WTC11 (cell line): ENCODE results near the gene VSTM2L. TPM values are rescaled to one million over a fixed set of nuclear protein-coding genes. Genes with fewer than 3 reads are reported as not detected.

Experiments used
- ATAC-seq: fragments of 200-7000 bp; cut with Tn5 transposase; 2 replicates; pipeline ENCODE4 v1.10.0; 2021; ENCODE audit warnings: mild to moderate bottlenecking, moderate library complexity
- CTCF ChIA-PET: fragments of 300-600 bp; sonication (Branson Sonifier 250); formaldehyde crosslinking; loops from one replicate; lab custom pipeline; 2021; ENCODE audit warnings: antibody characterized with exemption; lab: Charles Lee
- POLR2A ChIA-PET: fragments of 350-600 bp; sonication (Branson Sonifier 250); formaldehyde crosslinking; loops from one replicate; lab custom pipeline; 2021; ENCODE audit warnings: antibody characterized with exemption; lab: Charles Lee
- DNase-seq: peaks from one replicate; pipeline ENCODE4 v3.0.0; 2021; ENCODE audit warnings: low spot score
- H3K27ac Mint-ChIP-seq: 2 replicates; pipeline ENCODE4 v1.8.0; 2021; ENCODE audit warnings: mixed read lengths
- H3K27me3 Mint-ChIP-seq: 2 replicates; pipeline ENCODE4 v1.8.0; 2021; ENCODE audit warnings: low read depth, mild to moderate bottlenecking, moderate library complexity, mixed read lengths
- H3K36me3 Mint-ChIP-seq: 2 replicates; pipeline ENCODE4 v1.8.0; 2021; ENCODE audit warnings: mixed read lengths
- H3K4me1 Mint-ChIP-seq: 2 replicates; pipeline ENCODE4 v1.8.0; 2022; ENCODE audit warnings: mixed read lengths
- H3K4me3 Mint-ChIP-seq: 2 replicates; pipeline ENCODE4 v1.8.0; 2021; ENCODE audit warnings: mild to moderate bottlenecking, moderate library complexity, mixed read lengths
- H3K9me3 Mint-ChIP-seq: 2 replicates; pipeline ENCODE4 v1.8.0; 2021; ENCODE audit warnings: mixed read lengths
- CREB1 ChIP-seq: sonication (generic); formaldehyde crosslinking; IDR thresholded peaks from 2 replicates; pipeline ENCODE4 v1.8.0; 2023; ENCODE audit warnings: mild to moderate bottlenecking, missing genetic modification reagents
- GRHL2 ChIP-seq: fragments of 250-450 bp; sonication (Bioruptor Pico); IDR thresholded peaks from 2 replicates; pipeline ENCODE4 v1.8.0; 2022; ENCODE audit warnings: mild to moderate bottlenecking, moderate library complexity; ENCODE audit not compliant: insufficient replicate concordance, severe bottlenecking
- NR3C1 ChIP-seq: sonication (generic); formaldehyde crosslinking; conservative IDR thresholded peaks from 2 replicates; pipeline ENCODE4 v1.8.1; 2023; ENCODE audit warnings: low read depth, mild to moderate bottlenecking, missing genetic modification reagents
- RORB ChIP-seq: fragments of 250-450 bp; sonication (Bioruptor Pico); IDR thresholded peaks from 2 replicates; pipeline ENCODE4 v1.9.0; 2021; ENCODE audit warnings: mild to moderate bottlenecking
- SMAD3 ChIP-seq: sonication (generic); formaldehyde crosslinking; IDR thresholded peaks from 2 replicates; pipeline ENCODE4 v1.8.0; 2022; ENCODE audit warnings: missing genetic modification reagents, mild to moderate bottlenecking, borderline replicate concordance
- SMAD4 ChIP-seq: sonication (generic); formaldehyde crosslinking; IDR thresholded peaks from 2 replicates; pipeline ENCODE4 v1.8.0; 2022; ENCODE audit warnings: mild to moderate bottlenecking, missing genetic modification reagents
- TCF7 ChIP-seq: sonication (generic); formaldehyde crosslinking; IDR thresholded peaks from 2 replicates; pipeline ENCODE4 v1.8.0; 2022; ENCODE audit warnings: mild to moderate bottlenecking, low read depth, missing genetic modification reagents, moderate library complexity
- TEAD1 ChIP-seq: sonication (generic); formaldehyde crosslinking; IDR thresholded peaks from 2 replicates; pipeline ENCODE4 v1.8.0; 2022; ENCODE audit warnings: mild to moderate bottlenecking, missing genetic modification reagents
- ZNF232 ChIP-seq: sonication (generic); formaldehyde crosslinking; IDR thresholded peaks from 2 replicates; pipeline ENCODE4 v1.8.0; 2022; ENCODE audit warnings: mild to moderate bottlenecking, missing genetic modification reagents
- total RNA-seq: library from RNA; stranded (reverse); gene quantifications from 3 replicates; pipeline ENCODE4 v1.2.3, GENCODE V29; 2021
- TF ChIP-seq, protein P1 (sequence below): sonication (generic); formaldehyde crosslinking; IDR thresholded peaks from 2 replicates; pipeline ENCODE4 v1.8.0; 2022; ENCODE audit warnings: mild to moderate bottlenecking, missing genetic modification reagents
- TF ChIP-seq, protein P2 (sequence below): sonication (generic); formaldehyde crosslinking; IDR thresholded peaks from 2 replicates; pipeline ENCODE4 v1.8.1; 2023; ENCODE audit warnings: mild to moderate bottlenecking, missing genetic modification reagents
- TF ChIP-seq, protein P3 (sequence below): fragments of 250-450 bp; sonication (Bioruptor Pico); conservative IDR thresholded peaks from 2 replicates; pipeline ENCODE4 v1.9.0; 2021; ENCODE audit warnings: mild to moderate bottlenecking
- TF ChIP-seq, protein P4 (sequence below): fragments of 250-450 bp; sonication (Bioruptor Pico); IDR thresholded peaks from 2 replicates; pipeline ENCODE4 v1.9.0; 2021; ENCODE audit warnings: mild to moderate bottlenecking, borderline replicate concordance
- TF ChIP-seq, protein P5 (sequence below): fragments of 250-450 bp; sonication (Bioruptor Pico); IDR thresholded peaks from 2 replicates; pipeline ENCODE4 v1.9.0; 2021; ENCODE audit warnings: mild to moderate bottlenecking
- TF ChIP-seq, protein P6 (sequence below): fragments of 250-450 bp; sonication (Bioruptor Pico); IDR thresholded peaks from 2 replicates; pipeline ENCODE4 v2.1.2; 2022; ENCODE audit warnings: mild to moderate bottlenecking, moderate library complexity

VSTM2L gene
- total RNA-seq, 1 experiment from 2014 or later: 1.9 TPM

DNA sequence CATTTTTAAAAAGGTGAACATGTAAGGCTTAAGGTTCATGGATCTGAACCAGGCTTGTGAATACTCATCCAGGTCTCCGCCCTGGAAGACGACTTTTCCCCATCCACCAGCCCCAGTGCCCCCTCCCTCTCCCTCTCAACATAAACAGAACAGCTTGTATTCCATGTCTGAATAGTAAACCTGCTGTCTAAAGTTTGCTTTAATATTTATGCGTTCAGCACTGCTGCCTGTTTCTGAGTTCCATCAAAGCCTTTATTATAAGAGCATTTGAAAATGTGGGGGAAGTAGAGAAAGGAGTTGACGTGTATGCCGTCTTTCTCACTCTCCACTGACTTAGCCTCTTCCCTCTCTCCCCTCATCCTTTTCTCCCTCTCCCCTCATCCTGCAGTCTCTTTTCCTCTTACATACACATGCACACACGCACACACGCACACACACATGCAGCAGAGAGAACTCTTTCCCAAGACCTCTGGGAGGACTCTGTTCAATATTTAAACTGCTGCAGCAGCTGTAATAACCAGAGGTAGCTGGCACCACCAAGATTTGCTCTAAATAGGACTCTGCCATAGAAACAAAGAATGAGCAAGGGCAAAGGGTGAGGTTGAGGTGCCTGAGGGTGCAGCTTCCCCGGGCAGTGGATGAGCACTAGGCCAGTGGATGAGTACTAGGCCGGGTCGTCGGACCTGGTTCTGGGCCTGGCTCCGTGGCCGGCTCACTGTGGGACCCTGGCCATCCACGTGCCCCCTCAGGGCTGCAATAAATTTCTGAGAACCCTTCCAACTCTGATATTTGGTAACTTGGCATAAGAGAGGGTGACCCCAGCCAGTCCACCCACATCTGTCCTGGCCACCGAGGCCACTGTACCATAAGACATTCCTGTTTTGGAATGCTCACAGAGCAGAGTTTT, 35.4 kb upstream of the VSTM2L start:
- Mint-ChIP-seq H3K4me3 (no peak overlapping the region), H3K9me3 (no peaks in the 10 kb centered on the region), H3K4me1 (peaks cover 24% of the 10 kb centered on the region), H3K36me3 (peaks cover 8% of the 10 kb centered on the region; the same call in 1 of the 2 replicates), H3K27me3 (no peaks in the 10 kb centered on the region), H3K27ac (no peak overlapping the region)
- ATAC-seq (no peak), DNase-seq (no peak)
- CTCF ChIA-PET: no interaction called here
- POLR2A ChIA-PET: no interaction called here
- TF ChIP-seq TEAD1 (no peak), TCF7 (CRISPR knock-in tag) (no peak), RORB (CRISPR knock-in tag) (no peak), SMAD3 (no peak), ZNF232 (no peak), GRHL2 (no peak), SMAD4 (no peak), CREB1 (CRISPR knock-in tag) (no peak), NR3C1 (no peak)
- TF ChIP-seq, protein P1, sequence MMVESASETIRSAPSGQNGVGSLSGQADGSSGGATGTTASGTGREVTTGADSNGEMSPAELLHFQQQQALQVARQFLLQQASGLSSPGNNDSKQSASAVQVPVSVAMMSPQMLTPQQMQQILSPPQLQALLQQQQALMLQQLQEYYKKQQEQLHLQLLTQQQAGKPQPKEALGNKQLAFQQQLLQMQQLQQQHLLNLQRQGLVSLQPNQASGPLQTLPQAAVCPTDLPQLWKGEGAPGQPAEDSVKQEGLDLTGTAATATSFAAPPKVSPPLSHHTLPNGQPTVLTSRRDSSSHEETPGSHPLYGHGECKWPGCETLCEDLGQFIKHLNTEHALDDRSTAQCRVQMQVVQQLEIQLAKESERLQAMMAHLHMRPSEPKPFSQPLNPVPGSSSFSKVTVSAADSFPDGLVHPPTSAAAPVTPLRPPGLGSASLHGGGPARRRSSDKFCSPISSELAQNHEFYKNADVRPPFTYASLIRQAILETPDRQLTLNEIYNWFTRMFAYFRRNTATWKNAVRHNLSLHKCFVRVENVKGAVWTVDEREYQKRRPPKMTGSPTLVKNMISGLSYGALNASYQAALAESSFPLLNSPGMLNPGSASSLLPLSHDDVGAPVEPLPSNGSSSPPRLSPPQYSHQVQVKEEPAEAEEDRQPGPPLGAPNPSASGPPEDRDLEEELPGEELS (CRISPR knock-in tag): no peak
- TF ChIP-seq, protein P2, sequence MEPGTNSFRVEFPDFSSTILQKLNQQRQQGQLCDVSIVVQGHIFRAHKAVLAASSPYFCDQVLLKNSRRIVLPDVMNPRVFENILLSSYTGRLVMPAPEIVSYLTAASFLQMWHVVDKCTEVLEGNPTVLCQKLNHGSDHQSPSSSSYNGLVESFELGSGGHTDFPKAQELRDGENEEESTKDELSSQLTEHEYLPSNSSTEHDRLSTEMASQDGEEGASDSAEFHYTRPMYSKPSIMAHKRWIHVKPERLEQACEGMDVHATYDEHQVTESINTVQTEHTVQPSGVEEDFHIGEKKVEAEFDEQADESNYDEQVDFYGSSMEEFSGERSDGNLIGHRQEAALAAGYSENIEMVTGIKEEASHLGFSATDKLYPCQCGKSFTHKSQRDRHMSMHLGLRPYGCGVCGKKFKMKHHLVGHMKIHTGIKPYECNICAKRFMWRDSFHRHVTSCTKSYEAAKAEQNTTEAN: no peak
- TF ChIP-seq, protein P3, sequence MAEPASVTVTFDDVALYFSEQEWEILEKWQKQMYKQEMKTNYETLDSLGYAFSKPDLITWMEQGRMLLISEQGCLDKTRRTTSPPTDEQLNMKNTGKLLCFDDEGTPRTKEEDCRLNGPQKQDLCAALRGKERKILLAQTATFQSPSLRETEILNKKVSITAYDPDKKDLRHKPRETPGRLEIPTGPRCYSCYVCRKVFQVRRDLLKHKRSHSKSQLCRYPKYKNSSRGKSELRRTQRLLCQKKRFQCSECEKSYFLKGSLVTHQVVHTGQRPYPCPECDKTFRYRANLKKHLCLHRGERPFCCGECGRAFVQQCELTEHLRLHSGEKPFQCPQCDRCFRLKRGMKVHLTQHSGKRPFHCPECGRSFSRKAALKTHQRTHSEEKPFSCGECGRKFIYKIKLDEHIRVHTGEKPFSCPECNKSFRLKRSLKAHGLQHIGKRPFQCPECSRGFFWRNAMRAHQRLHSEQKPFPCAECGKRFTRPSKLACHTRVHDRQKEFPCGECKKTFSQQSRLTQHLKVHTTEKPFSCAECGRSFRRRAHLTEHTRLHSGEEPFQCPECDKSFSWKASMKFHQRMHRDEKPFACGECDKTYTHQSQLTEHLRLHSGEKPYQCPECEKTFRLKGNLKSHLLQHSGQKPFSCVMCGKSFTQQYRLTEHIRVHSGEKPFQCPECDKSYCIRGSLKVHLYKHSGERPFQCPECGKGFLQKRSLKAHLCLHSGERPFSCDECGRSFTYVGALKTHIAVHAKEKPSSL (CRISPR knock-in tag): no peak
- TF ChIP-seq, protein P4, sequence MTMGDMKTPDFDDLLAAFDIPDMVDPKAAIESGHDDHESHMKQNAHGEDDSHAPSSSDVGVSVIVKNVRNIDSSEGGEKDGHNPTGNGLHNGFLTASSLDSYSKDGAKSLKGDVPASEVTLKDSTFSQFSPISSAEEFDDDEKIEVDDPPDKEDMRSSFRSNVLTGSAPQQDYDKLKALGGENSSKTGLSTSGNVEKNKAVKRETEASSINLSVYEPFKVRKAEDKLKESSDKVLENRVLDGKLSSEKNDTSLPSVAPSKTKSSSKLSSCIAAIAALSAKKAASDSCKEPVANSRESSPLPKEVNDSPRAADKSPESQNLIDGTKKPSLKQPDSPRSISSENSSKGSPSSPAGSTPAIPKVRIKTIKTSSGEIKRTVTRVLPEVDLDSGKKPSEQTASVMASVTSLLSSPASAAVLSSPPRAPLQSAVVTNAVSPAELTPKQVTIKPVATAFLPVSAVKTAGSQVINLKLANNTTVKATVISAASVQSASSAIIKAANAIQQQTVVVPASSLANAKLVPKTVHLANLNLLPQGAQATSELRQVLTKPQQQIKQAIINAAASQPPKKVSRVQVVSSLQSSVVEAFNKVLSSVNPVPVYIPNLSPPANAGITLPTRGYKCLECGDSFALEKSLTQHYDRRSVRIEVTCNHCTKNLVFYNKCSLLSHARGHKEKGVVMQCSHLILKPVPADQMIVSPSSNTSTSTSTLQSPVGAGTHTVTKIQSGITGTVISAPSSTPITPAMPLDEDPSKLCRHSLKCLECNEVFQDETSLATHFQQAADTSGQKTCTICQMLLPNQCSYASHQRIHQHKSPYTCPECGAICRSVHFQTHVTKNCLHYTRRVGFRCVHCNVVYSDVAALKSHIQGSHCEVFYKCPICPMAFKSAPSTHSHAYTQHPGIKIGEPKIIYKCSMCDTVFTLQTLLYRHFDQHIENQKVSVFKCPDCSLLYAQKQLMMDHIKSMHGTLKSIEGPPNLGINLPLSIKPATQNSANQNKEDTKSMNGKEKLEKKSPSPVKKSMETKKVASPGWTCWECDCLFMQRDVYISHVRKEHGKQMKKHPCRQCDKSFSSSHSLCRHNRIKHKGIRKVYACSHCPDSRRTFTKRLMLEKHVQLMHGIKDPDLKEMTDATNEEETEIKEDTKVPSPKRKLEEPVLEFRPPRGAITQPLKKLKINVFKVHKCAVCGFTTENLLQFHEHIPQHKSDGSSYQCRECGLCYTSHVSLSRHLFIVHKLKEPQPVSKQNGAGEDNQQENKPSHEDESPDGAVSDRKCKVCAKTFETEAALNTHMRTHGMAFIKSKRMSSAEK (CRISPR knock-in tag): no peak
- TF ChIP-seq, protein P5, sequence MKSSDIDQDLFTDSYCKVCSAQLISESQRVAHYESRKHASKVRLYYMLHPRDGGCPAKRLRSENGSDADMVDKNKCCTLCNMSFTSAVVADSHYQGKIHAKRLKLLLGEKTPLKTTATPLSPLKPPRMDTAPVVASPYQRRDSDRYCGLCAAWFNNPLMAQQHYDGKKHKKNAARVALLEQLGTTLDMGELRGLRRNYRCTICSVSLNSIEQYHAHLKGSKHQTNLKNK (CRISPR knock-in tag): no peak
- TF ChIP-seq, protein P6, sequence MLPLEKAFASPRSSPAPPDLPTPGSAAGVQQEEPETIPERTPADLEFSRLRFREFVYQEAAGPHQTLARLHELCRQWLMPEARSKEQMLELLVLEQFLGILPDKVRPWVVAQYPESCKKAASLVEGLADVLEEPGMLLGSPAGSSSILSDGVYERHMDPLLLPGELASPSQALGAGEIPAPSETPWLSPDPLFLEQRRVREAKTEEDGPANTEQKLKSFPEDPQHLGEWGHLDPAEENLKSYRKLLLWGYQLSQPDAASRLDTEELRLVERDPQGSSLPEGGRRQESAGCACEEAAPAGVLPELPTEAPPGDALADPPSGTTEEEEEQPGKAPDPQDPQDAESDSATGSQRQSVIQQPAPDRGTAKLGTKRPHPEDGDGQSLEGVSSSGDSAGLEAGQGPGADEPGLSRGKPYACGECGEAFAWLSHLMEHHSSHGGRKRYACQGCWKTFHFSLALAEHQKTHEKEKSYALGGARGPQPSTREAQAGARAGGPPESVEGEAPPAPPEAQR: no peak
